ENCODE measurements around the gene HDAC4.

DNA sequence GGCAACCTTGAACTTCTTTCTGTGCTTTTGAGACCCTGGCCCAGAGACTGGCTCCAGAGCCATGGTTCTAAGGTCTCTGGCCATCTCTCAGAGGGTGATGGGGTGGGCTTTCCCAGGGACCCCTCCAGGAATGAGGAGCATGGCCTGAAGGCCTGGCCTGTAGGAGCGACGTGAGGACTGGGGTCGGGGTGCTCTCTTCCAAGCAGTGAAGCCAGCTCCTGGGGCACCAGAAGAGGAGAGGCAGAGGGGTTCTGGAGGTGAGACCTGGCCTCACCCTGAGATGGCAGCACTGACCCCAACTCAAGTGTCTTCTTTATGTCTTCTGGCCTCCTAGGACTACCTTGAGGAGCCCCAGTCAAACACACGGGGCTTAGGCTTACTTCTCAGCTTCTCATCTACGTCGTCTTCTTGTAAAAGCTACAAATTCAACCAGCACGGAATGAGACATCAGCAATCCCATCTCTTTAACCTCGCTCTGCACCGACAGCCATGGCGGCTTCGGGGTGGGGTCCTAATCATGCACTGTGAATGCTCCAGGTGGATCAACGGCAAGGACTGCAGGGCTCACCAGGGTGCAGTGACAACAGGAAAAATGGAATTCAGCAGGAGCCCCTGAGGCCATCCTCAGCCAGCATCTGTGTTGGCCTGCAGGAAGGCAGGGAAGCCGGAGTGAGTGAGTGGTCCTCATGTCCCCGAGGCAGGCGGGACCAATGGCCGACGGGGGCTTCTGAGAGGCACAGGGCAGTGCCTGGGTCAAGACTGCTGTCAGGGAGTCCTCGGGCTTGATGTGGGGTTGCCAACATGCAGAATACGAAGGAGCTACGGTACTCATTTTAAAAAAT is 214.1 kb downstream of the HDAC4 start:
- TF ChIP-seq, protein P1, sequence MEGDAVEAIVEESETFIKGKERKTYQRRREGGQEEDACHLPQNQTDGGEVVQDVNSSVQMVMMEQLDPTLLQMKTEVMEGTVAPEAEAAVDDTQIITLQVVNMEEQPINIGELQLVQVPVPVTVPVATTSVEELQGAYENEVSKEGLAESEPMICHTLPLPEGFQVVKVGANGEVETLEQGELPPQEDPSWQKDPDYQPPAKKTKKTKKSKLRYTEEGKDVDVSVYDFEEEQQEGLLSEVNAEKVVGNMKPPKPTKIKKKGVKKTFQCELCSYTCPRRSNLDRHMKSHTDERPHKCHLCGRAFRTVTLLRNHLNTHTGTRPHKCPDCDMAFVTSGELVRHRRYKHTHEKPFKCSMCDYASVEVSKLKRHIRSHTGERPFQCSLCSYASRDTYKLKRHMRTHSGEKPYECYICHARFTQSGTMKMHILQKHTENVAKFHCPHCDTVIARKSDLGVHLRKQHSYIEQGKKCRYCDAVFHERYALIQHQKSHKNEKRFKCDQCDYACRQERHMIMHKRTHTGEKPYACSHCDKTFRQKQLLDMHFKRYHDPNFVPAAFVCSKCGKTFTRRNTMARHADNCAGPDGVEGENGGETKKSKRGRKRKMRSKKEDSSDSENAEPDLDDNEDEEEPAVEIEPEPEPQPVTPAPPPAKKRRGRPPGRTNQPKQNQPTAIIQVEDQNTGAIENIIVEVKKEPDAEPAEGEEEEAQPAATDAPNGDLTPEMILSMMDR (conservative IDR thresholded peaks at IDR 0.05; ENCODE audit: low read length) = no peak
- no peak for TF ChIP-seq EZH2phosphoT487 (IDR thresholded peaks at IDR 0.05; ENCODE audit: borderline replicate concordance)

All from Loucy (cell line).